GM04504 (cell line): ENCODE results near the gene OSBPL10.
"Not testable (repeated sequence)": the region's sequence is repeated elsewhere in the genome, so short reads cannot be mapped to it uniquely, and the experiment has no call there.

ENCODE experiments used
- DNase-seq: peaks from one replicate; pipeline ENCODE4 v3.0.0-alpha.2; 2012; ENCODE audit warnings: low read depth

OSBPL10 gene

GRCh38 chr3:31885235-31885634, 95.8 kb downstream of the OSBPL10 start:
- no peak for DNase-seq

- no peak for DNase-seq
Measured at GRCh38 chr3:31884251-31884650, 96.8 kb downstream of the OSBPL10 start.

GRCh38 chr3:31882895-31883294, 98.2 kb downstream of the OSBPL10 start:
- no peak for DNase-seq

GRCh38 chr3:31882431-31882830, 98.6 kb downstream of the OSBPL10 start:
- DNase-seq: no peak

- DNase-seq: no peak
Measured at GRCh38 chr3:31880482-31881078, 100.5 kb downstream of the OSBPL10 start.

- no peak for DNase-seq
Measured at GRCh38 chr3:31880020-31880419, 101.0 kb downstream of the OSBPL10 start.

GRCh38 chr3:31879365-31879764, 101.7 kb downstream of the OSBPL10 start:
- no peak for DNase-seq

GRCh38 chr3:31878231-31878838, 102.7 kb downstream of the OSBPL10 start:
- DNase-seq: peak; percentile 7

GRCh38 chr3:31876331-31876730, 104.7 kb downstream of the OSBPL10 start:
- no peak for DNase-seq

GRCh38 chr3:31875437-31875836, 105.6 kb downstream of the OSBPL10 start:
- no peak for DNase-seq

GRCh38 chr3:31873254-31873820, 107.7 kb downstream of the OSBPL10 start:
- no peak for DNase-seq

- DNase-seq: no peak
Measured at GRCh38 chr3:31871939-31872507, 109.0 kb downstream of the OSBPL10 start.

- not testable (repeated sequence) for DNase-seq
Measured at GRCh38 chr3:31870111-31870510, 111.0 kb downstream of the OSBPL10 start.

GRCh38 chr3:31868236-31868635, 112.8 kb downstream of the OSBPL10 start:
- no peak for DNase-seq

- DNase-seq: no peak
Measured at GRCh38 chr3:31862666-31863279, 118.3 kb downstream of the OSBPL10 start.

- DNase-seq: no peak
Measured at GRCh38 chr3:31861826-31862225, 119.2 kb downstream of the OSBPL10 start.

GRCh38 chr3:31860642-31861041, 120.4 kb downstream of the OSBPL10 start:
- not testable (repeated sequence) for DNase-seq

- no peak for DNase-seq
Measured at GRCh38 chr3:31859245-31859644, 121.8 kb downstream of the OSBPL10 start.

GRCh38 chr3:31858439-31858838, 122.6 kb downstream of the OSBPL10 start:
- DNase-seq: no peak

GRCh38 chr3:31853580-31853979, 127.5 kb downstream of the OSBPL10 start:
- no peak for DNase-seq

- no peak for DNase-seq
Measured at GRCh38 chr3:31851278-31851677, 129.8 kb downstream of the OSBPL10 start.

GRCh38 chr3:31848911-31849310, 132.2 kb downstream of the OSBPL10 start:
- no peak for DNase-seq
